GM19468 (cell line): ENCODE measurements around the gene ADGRL3.
"Not testable (repeated sequence)": the region's sequence is repeated elsewhere in the genome, so short reads cannot be mapped to it uniquely, and the experiment has no call there.

Experiments
- ATAC-seq: cut with Tn5 transposase; IDR thresholded peaks from one replicate; pipeline ENCODE4 v1.9.1; 2021; ENCODE audit warnings: mild to moderate bottlenecking, moderate library complexity, moderate number of reproducible peaks; ENCODE audit not compliant: unreplicated experiment; ENCODE audit errors: extremely low read depth

Gene ADGRL3

GRCh38 chr4:61462451-61463326, 262.6 kb downstream of the ADGRL3 start:
- no peak for ATAC-seq

GRCh38 chr4:61468024-61468720, 268.0 kb downstream of the ADGRL3 start:
- ATAC-seq: no peak

- ATAC-seq: no peak
Measured at GRCh38 chr4:61473306-61473705, 273.2 kb downstream of the ADGRL3 start.

GRCh38 chr4:61478340-61478739, 278.2 kb downstream of the ADGRL3 start:
- ATAC-seq: no peak

DNA sequence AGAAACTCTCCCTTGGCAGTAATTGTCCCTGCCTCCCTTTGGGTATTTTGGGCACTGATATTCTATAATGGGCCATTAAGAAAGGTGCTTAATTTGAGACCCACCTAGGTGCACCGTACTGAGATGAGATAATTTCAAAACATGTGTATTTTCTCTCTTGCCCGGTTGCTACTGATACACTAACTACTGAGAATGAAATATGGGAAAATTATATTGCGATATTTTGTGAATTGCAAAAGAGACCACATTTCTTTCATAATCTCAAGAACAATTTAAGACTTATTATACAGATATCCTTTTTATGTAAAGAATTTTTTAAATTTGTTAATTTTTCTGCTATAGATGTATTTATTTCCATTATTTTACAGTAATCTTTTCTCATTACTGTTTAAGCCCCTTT, 284.9 kb downstream of the ADGRL3 start:
- no peak for ATAC-seq

DNA sequence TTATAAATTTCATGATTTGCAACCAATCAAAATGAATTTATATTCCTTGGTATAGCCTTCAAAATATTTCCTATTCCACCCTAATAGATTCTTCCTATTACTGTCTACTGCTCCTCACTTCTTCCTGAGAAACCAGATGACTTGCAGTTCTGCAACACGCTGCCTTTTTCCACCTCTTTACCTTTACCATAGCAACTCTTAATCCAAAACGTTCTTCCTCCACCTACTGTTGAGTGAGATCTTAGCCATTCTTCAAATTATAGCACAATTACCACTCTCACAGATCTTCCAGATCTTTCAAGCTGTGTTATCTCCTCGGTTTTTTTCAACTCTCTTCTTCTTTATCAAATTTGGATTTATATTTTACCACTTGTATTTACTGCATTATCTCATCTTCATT, 289.8 kb downstream of the ADGRL3 start:
- no peak for ATAC-seq

- ATAC-seq: no peak
Measured at GRCh38 chr4:61493041-61493440, 292.9 kb downstream of the ADGRL3 start.

DNA sequence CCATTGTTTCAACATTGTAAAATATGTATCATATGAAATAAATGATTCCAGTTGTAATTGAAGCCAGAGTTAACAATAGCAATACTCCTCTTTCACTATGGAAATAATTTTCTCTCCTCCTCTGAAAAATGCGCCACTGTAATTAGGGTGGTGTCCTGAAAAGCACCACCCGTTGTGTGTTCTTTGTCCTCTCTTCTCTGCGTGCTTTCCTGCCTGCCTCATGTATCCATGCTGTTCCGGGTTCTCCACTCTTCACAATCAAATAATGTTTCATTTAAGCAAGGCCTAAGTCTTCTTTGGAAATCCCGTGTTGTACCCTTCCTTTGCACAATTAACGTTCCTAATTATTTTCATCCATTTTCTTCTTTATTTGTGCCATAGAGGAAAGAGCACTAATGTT, 293.3 kb downstream of the ADGRL3 start:
- ATAC-seq: no peak

GRCh38 chr4:61500883-61501282, 300.8 kb downstream of the ADGRL3 start:
- ATAC-seq: no peak

DNA sequence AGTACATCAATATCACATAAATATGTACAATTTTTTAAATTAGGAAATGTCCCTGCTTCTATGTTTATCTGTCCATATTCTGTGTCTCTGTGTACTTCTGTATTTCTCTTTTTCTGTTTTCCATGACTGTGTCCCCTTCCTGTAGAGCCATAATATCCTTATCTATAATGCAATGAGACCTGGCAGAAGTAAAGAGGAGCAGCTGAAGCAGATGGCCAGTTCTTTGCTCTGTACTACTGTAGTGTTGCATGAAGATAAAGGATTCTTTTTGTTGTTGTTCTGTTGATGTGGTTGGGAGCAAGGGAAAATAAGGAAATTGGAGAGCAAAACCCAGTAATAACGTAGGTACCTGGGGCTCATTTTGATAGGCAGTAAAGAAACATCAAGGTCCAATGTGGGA, 301.7 kb downstream of the ADGRL3 start:
- ATAC-seq: no peak

DNA sequence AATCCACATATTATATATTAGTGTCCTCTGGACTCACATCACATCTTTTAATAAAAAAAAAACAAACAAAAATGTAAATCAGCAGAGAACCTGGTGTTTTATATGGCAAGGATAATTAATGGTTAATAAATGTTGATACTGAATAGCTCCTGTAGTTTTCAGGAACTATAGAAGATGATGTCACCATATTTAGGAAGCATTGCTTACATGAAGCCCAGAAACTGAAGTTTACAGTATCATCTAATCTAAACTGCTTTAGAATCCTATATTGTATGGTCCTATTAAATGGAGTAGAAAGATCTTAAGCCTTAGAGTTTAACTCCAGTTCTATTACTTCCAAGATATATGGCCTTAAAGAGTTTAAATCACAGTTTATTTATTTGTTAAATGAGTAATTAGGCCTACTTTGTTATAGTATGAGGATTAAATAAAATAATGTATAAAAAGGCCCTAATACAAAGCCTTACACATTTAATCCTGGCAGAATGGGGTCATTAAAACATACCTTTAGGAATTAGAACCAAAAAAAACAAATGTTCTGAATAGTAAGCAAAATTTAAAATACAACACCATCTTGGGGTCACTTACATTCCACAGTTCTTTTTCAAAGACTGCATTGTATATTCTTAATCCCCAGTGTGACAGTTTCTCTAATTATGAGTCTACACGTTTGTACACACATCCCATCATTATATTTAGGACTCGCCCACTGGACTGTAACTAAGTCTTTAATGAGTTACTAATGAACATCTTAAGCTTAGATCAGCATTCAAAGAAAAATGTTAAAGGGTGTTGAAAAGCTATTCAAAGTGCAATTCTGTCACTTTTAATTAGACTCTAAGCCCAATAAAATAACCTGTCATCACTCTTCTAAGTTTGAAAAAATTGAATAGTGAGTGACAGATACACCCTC, 305.9 kb downstream of the ADGRL3 start:
- ATAC-seq: no peak

- ATAC-seq: no peak
Measured at GRCh38 chr4:61507091-61507490, 307.0 kb downstream of the ADGRL3 start.

DNA sequence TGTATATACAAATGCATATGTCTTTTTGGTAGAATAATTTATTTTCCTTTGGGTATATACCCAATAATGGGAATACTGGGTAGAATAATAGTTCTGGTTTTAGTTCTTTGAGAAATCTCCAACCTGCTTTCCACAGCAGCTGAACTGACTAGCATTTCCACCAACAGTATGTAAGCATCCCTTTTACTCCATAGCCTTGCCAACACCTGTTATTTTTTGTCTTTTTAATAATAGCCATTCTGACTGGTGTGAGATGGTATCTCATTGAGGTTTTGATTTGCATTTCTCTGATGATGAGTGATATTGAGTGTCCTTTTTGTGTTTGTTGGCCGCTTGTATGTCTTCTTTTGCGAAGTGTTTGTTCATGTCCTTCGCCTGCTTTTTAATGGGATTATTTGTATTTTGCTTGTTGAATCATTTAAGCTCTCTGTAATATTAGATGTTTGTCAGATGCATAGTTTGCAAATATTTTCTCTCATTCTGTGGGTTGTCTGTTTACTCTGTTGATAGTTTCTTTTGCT, 309.7 kb downstream of the ADGRL3 start:
- not testable (repeated sequence) for ATAC-seq

DNA sequence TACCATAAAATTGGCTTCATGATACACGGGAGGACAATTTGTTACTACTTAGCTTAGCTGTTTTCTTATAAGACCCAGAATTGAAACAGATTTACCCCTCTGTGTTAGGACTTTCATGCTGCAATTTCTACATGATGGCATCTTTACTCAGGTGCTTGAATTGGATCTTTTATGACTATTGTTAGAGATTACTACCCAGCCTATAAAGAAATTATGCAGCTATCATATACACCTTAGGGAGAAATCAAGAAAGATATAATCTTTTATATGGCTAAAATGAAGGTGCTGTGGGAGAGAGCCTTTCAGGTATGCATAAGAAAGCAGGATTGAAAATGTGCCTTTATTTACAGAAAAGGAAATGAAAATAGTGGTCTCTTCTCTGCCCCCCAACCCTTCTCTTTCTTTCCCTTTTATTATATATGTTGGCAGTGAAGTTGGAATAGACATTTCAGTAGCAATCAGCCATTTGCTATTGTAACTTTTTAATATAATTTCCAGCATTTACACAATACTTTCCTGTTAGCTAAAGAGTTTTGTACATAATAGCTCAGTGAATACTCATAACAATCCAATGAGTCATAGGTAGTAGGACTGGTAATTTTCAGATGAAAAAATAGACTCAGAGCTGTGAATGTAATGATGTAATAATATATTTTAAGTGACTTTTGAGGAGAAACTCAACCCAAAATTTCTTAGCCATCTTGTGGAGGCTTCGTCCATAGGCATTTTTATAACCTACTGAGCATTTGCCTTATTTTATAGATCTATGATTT, 311.8 kb downstream of the ADGRL3 start:
- no peak for ATAC-seq

GRCh38 chr4:61514991-61515390, 314.9 kb downstream of the ADGRL3 start:
- no peak for ATAC-seq

- ATAC-seq: no peak
Measured at GRCh38 chr4:61517144-61517543, 317.0 kb downstream of the ADGRL3 start.

- ATAC-seq: no peak
Measured at GRCh38 chr4:61520166-61520565, 320.0 kb downstream of the ADGRL3 start.

DNA sequence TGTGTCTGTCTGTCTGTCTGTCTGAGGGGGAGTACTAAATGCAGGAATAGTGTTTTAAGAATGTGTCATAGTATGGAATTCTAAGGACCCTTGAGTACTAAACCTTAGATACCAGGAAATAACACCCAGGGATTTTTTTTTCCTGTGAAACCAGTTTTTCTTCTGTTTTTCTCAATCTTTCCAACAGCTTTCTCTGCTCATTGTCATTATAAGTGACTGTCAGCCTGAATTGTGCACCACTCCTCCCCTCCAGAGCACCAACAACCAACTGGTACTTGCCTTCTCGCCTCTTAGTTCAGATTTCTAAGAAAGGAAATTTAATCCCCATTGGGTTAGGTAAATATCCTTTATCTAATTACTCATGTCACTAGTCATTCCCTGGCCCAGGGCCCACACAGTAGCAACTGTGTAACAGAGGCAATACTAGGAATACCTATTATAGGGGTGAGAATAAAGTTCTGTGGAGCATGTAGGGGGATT, 320.6 kb downstream of the ADGRL3 start:
- no peak for ATAC-seq

DNA sequence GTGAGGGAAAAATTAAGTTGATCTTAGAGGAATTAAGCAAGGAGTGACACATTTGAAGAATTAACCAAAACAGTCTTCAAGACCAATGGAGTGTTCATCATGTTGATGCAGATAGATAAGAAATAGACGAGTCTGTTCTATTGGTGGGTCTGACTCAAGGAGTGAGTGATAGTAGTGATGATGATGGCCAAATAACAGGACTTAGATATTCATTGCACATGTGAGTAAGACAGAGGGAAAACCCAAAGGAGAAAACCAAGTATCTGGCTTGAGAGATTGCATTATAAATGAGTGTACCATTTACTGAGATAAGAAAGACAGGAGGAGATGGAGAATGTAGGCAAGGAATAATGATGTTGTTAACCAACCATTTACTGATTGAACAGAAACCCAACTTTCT, 321.3 kb downstream of the ADGRL3 start:
- ATAC-seq: no peak
